Uterus (tissue), 2 donors: ENCODE data around the gene SRPK2.

Experiments
- CTCF ChIP-seq, 4 experiments: fragments of 200-600 bp in 2 of 4; fragments of 450-650 bp in 2 of 4; sonication (generic) in 2 of 4; IDR thresholded peaks; one replicate each; pipeline ENCODE4 v1.5.1; 2016 to 2019; ENCODE audit warnings: antibody characterized with exemption in 4 of 4, mild to moderate bottlenecking in 2 of 4, moderate library complexity in 1 of 4
- POLR2A ChIP-seq, 2 donors: fragments of 450-650 bp; IDR thresholded peaks; one replicate each; pipeline ENCODE4 v1.6.1; 2016; ENCODE audit warnings: antibody characterized with exemption in 2 of 2, mild to moderate bottlenecking in 1 of 2, moderate library complexity in 1 of 2

GRCh38 chr7:105079348-105079747, 309.4 kb downstream of the SRPK2 start:
- no peak for TF ChIP-seq CTCF (IDR thresholded peaks at IDR 0.05)
- TF ChIP-seq POLR2A (IDR thresholded peaks at IDR 0.05) = no peak
